Mesodermal cell (in vitro differentiated cells): ENCODE data around the gene ZNF627.
"Not testable (repeated sequence)": the region's sequence is repeated elsewhere in the genome, so short reads cannot be mapped to it uniquely, and the experiment has no call there.

ENCODE experiments used
- H3K27ac ChIP-seq: 2 replicates; pipeline ENCODE4 v1.7.0; 2013; ENCODE audit warnings: mild to moderate bottlenecking, low read depth, low read length, moderate library complexity; ENCODE audit not compliant: severe bottlenecking
- H3K36me3 ChIP-seq: 2 replicates; pipeline ENCODE4 v1.7.1; 2013; ENCODE audit warnings: mild to moderate bottlenecking, low read length, moderate library complexity; ENCODE audit not compliant: control insufficient read depth, insufficient read depth
- H3K4me1 ChIP-seq: one replicate; pipeline ENCODE4 v1.7.1; 2013; ENCODE audit warnings: mild to moderate bottlenecking, low read length; ENCODE audit not compliant: insufficient read depth, control insufficient read depth, poor library complexity, severe bottlenecking
- H3K4me3 ChIP-seq: 2 replicates; pipeline ENCODE4 v1.7.0; 2013; ENCODE audit warnings: low read length, control low read depth, mild to moderate bottlenecking; ENCODE audit not compliant: insufficient read depth, poor library complexity, severe bottlenecking; ENCODE audit errors: extremely low read depth
- H3K9me3 ChIP-seq: 2 replicates; pipeline ENCODE4 v1.7.1; 2013; ENCODE audit warnings: mild to moderate bottlenecking, low read length, moderate library complexity; ENCODE audit not compliant: control insufficient read depth
- WGBS, 2 experiments: methylation state at CpG; one replicate each; pipeline ENCODE4 v1.1.5; 2013; ENCODE audit warnings: missing lambda C conversion rate in 2 of 2; ENCODE audit not compliant: insufficient coverage in 2 of 2; 5-methylcytosine and 5-hydroxymethylcytosine counted together

The ZNF627 gene

DNA sequence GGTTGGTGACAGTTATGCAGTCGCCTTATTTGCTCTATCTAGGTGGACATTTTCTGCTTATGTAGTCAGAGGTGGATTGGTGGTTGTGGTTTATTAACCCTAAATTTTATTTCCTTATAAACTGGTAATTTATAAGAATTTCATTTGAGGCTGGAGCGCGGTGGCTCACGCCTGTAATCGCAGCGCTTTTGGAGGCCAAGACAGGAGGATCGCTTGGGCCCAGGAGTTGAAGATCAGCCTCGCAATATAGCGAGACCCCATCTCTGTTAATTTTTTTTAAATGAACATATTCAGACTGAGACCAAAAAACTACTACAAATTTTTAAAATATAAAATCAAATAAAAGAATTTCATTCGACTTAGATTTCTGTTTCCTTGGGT lies 810 bp downstream of the ZNF627 start:
- peak overlapping the region; percentile 77 for H3K4me3 ChIP-seq
- H3K27ac ChIP-seq, result peak overlapping the region; percentile 99
- H3K36me3 ChIP-seq, result peaks cover 48% of the 10 kb centered on the region

DNA sequence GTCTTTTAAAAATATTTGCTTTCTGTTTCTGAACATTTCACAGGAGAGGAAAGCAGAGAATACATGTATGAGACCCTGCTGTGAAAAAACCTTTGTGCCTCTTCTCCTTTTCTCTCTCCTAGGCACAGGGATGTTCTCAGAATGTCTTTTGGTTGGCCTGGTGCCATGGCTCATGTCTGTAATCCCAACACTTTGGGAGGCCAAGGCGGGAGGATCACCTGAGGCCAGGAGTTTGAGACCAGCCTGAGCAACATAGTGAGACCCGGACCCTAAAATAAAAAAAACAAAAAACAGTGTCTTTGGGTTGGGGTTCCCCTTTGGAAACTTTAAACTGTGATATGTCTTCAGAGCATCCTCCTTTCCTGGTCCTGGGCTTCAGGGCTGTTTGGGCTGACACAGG lies 1.5 kb downstream of the ZNF627 start:
- 82 to 100% methylated on average over 1 to 2 of the region's 2 CpGs for WGBS, 2 experiments
- H3K9me3 ChIP-seq, result peaks cover 18% of the 10 kb centered on the region
- no peak overlapping the region for H3K27ac ChIP-seq
- peaks cover 8% of the 10 kb centered on the region for H3K4me1 ChIP-seq
- H3K36me3 ChIP-seq, result peaks cover 54% of the 10 kb centered on the region
- H3K4me3 ChIP-seq, result peak overlapping the region; percentile 77

More for the DNA sequence above, 810 bp downstream of the ZNF627 start:
- WGBS, 2 experiments, result 57 to 75% methylated on average over 7 to 8 of the region's 10 CpGs
- Histone ChIP-seq H3K9me3 (peaks cover 18% of the 10 kb centered on the region), H3K4me1 (peaks cover 8% of the 10 kb centered on the region)

DNA sequence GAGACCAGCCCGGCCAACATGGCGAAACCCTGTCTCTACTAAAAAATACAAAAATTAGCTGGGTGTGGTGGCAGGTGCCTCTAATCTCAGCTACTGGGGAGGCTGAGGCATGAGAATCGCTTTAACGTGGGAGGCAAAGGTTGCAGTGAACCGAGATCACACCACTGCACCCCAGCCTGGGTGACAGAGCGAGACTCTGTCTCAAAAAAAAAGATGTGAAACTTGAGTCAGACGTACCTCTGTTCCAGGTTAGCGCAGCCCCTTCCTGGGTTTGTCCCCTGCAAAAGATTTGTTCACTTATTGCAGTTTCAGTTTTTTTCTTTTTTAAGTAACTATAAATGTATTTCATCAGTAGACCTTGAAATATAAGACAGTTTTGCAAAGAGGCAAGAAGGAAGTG lies 2.4 kb downstream of the ZNF627 start:
- Histone ChIP-seq H3K36me3 (peaks cover 64% of the 10 kb centered on the region), H3K9me3 (peaks cover 25% of the 10 kb centered on the region)
- H3K4me3 ChIP-seq, H3K27ac ChIP-seq, H3K4me1 ChIP-seq: not testable (repeated sequence)
- 92 to 99% methylated on average over 6 to 7 of the region's 8 CpGs for WGBS, 2 experiments

DNA sequence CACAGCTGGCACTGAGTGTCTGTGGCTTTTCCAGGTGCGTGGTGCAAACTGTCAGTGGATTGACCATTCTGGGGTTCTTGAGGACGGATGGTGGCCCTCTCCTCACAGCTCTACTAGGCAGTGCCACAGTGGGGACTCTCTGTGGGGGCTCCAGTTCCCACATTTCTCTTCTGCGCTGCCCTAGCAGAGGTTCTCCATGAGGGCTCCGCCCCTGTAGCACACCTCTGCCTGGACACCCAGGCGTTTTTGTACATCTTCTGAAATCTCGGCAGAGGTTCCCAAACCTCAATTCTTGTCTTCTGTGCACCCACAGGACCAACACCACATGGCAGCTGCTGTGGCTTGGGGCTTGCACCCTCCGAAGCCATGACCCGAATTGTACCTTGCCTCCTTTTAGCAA lies 9.2 kb downstream of the ZNF627 start:
- Histone ChIP-seq H3K9me3 (peaks cover 48% of the 10 kb centered on the region), H3K4me3 (no peak overlapping the region), H3K4me1 (no peaks in the 10 kb centered on the region), H3K36me3 (peaks cover 93% of the 10 kb centered on the region), H3K27ac (no peak overlapping the region)
- WGBS, 2 experiments, result 89 to 96% methylated on average over 6 to 8 of the region's 8 CpGs

DNA sequence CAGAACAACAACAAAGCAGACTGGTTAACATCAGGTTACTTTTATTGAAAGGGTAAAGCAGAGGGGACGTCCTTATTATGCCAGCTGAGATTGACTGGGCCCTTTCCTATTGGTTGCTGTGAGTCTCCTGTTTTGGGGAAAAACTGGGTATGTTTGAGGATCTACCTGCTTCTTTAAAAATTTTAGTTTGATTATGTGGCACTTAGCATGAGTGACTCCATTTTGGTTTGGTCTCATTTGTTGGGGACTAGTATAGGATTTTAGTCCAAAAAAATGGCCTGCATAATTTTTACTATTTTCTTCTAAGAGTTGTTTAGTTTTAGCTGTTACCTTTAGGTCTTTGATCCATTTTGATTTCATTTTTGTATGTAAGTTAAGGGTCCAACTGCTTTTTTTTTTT lies 14.4 kb downstream of the ZNF627 start:
- no peak overlapping the region for H3K4me3 ChIP-seq
- H3K27ac ChIP-seq, result no peak overlapping the region
- no peaks in the 10 kb centered on the region for H3K4me1 ChIP-seq
- peaks cover 82% of the 10 kb centered on the region for H3K36me3 ChIP-seq
- WGBS, 2 experiments, result 83 to 100% methylated on average over 1 of the region's 1 CpG
- peaks cover 42% of the 10 kb centered on the region for H3K9me3 ChIP-seq

DNA sequence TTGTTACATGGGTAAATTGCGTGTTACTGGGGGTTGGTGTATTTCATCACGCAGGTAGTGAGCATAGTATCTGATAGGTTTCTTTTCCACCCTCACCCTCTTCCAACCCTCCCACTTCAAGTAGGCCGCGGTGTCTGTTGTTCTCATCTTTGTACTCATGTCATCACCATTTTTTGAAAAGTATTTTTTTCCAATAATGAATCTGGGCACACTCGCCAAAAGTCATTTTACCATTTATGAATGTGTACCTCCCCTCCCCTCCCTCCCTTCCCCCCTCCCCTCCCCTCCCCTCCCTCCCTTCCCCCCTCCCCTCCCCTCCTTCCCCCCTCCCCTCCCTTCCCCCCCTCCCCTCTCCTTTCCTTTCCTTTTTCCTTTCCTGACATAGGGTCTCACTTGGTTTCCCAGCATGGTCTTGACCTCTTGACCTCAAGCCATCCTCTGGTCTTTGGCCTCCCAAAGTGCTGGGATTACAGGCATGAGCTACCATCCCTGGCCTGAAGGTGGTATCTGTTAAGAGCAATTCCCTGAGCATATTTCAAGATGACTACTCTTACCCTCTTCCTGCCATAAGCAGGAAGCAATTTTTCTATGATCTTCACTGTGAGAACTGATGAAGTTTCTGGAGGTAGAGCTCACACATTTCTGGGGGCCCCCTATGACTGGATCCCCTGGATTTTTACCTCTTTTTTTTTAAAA lies 15.7 kb downstream of the ZNF627 start:
- peaks cover 49% of the 10 kb centered on the region for H3K9me3 ChIP-seq
- H3K27ac ChIP-seq, result no peak overlapping the region
- H3K4me1 ChIP-seq, result no peaks in the 10 kb centered on the region
- peaks cover 82% of the 10 kb centered on the region for H3K36me3 ChIP-seq
- 100% methylated on average over 2 of the region's 5 CpGs; no CpG with 5 or more reads in 1 of the 2 experiments for WGBS, 2 experiments
- H3K4me3 ChIP-seq, result no peak overlapping the region

DNA sequence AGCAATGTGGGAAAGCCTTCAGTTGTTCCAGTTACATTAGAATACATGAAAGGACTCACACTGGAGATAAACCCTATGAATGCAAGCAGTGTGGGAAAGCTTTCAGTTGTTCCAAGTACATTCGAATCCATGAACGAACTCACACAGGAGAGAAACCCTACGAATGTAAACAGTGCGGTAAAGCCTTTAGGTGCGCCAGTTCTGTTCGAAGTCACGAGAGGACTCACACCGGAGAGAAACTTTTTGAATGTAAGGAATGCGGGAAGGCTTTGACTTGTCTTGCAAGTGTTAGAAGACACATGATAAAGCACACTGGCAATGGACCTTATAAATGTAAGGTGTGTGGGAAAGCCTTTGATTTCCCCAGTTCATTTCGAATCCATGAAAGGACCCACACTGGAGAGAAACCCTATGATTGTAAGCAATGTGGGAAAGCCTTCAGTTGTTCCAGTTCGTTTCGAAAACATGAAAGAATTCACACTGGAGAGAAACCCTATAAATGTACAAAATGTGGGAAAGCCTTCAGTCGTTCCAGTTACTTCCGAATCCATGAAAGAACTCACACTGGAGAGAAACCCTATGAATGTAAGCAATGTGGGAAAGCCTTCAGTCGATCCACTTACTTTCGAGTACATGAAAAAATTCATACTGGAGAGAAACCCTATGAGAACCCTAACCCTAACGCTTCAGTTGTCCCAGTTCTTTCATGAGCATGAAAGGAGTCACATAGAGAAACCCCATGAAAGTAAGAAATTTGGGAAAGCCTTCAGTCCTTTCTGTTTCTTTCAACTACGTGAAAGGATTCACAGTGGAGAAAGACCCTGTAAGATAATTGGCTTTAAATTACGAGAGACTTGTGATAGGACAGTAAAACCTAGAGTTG lies 20.1 kb downstream of the ZNF627 start:
- Histone ChIP-seq H3K4me3 (no peak overlapping the region), H3K9me3 (peaks cover 62% of the 10 kb centered on the region), H3K36me3 (peaks cover 90% of the 10 kb centered on the region), H3K27ac (no peak overlapping the region), H3K4me1 (peaks cover 3% of the 10 kb centered on the region)
- WGBS, 2 experiments, result 95 to 98% methylated on average over 17 to 18 of the region's 19 CpGs

DNA sequence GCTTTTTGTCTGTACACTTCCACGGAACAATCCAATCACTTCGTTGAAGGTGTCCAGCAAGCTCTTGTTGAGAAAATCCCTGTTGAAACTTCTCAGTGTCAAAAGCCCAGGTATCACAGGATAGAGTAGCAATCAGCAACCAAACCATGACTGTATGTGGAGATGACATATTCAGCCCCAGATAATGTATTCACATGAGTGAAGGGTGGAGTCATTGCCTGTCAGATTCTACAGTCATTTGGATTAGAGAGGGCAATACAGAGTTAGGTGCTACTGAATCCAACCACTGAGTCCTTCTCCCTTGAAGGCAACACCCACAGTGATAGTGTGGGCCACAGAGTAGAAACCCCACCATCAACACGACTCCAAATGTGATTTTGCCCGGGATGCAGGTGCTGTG lies 23.3 kb downstream of the ZNF627 start:
- Histone ChIP-seq H3K27ac (no peak overlapping the region), H3K4me1 (peaks cover 8% of the 10 kb centered on the region), H3K4me3 (no peak overlapping the region), H3K9me3 (peaks cover 47% of the 10 kb centered on the region), H3K36me3 (peaks cover 65% of the 10 kb centered on the region)
- 61 to 75% methylated on average over 2 of the region's 4 CpGs for WGBS, 2 experiments

DNA sequence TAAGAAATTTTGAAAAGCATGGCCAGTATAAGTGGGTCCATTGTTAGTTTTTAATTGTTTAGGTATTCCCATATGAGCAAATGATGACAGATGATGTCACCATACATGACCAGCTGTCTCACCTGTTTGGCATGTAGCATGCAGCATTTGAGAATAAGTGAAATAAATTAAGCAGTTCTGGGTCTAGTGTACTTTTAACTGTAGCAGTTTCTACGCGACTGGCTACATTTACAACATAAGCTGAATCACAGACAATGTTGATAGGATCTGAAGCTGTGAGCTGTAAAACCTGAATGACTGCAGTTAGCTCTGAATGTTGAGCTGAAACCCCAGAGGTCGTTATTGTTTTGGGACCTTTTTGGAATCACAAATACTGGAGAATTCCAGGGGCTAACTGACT lies 25.1 kb downstream of the ZNF627 start:
- not testable (repeated sequence) for H3K27ac ChIP-seq

DNA sequence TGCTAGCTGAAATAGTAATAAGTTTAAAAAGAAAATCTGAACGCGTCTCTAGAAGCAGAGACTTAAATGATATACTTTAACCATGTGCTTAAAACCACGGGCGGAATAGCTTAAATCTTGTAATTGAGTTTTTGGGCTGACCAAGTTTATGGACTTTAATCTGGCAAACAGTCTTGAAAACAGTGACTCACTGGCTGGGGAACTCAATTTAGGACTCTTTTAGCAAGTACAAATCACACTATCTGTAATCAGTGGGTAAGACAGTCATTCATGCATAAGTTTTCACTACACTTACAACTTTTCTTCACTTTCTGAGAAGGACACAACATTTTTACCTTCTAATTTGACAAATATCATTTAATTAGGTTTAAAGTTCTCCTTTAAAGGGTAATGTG lies 26.8 kb downstream of the ZNF627 start:
- peaks cover 15% of the 10 kb centered on the region for H3K9me3 ChIP-seq
- WGBS, 2 experiments, result 76 to 100% methylated on average over 2 of the region's 4 CpGs
- peaks cover 30% of the 10 kb centered on the region for H3K36me3 ChIP-seq
- H3K4me3 ChIP-seq, result no peak overlapping the region
- no peak overlapping the region for H3K27ac ChIP-seq
- H3K4me1 ChIP-seq, result peaks cover 8% of the 10 kb centered on the region

More for the DNA sequence above, 25.1 kb downstream of the ZNF627 start:
- Histone ChIP-seq H3K9me3 (peaks cover 32% of the 10 kb centered on the region), H3K36me3 (peaks cover 47% of the 10 kb centered on the region)
- 29 to 77% methylated on average over 1 to 3 of the region's 3 CpGs for WGBS, 2 experiments
- not testable (repeated sequence) for H3K4me3 ChIP-seq, H3K4me1 ChIP-seq

DNA sequence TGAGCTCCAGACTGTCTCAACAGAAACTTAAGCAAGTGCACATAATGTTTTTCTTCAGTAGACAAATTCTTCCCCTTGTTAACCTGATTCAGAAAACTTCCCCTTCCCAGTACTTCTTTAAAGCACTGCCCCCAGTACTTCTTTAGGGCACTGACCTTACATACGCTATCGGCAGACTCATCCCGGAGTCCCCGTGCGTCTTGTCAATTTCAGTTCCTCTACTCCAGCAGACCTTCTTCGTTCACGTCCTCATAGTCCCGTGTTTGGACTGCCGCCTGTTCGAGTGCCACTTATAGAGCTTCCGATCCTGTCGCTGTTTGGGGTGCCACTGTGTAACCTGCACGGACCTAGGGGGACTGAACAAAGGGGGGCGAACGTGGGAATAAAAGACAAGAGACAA lies 29.0 kb downstream of the ZNF627 start:
- H3K27ac ChIP-seq, result no peak overlapping the region
- no peak overlapping the region for H3K4me3 ChIP-seq
- peaks cover 8% of the 10 kb centered on the region for H3K4me1 ChIP-seq
- peaks cover 8% of the 10 kb centered on the region for H3K36me3 ChIP-seq
- 92 to 93% methylated on average over 12 to 15 of the region's 15 CpGs for WGBS, 2 experiments
- no peaks in the 10 kb centered on the region for H3K9me3 ChIP-seq
